Urinary bladder (tissue), 4 donors: Measurements from ENCODE around the gene ENTPD8. TPM values are rescaled to one million over a fixed set of nuclear protein-coding genes. Genes with fewer than 3 reads are reported as not detected.
A peak's percentile ranks its signal among the peaks of the same experiment; 100 is the strongest.

Source experiments
- DNase-seq: peaks from one replicate; pipeline ENCODE4 v3.0.0-alpha.2; 2015; ENCODE audit errors: extremely low spot score
- H3K27ac ChIP-seq: one replicate; pipeline ENCODE4 v1.5.1; 2013; ENCODE audit warnings: low read depth, mild to moderate bottlenecking, moderate library complexity
- H3K36me3 ChIP-seq: one replicate; pipeline ENCODE4 v1.6.1; 2013; ENCODE audit warnings: mild to moderate bottlenecking, moderate library complexity; ENCODE audit not compliant: insufficient read depth
- H3K4me1 ChIP-seq: one replicate; pipeline ENCODE4 v1.6.1; 2013; ENCODE audit warnings: mild to moderate bottlenecking, moderate library complexity; ENCODE audit not compliant: insufficient read depth
- H3K4me3 ChIP-seq: one replicate; pipeline ENCODE4 v1.5.1; 2013; ENCODE audit warnings: low read depth, low read length
- WGBS: extraction: QIAGEN DNeasy Blood & Tissue Kit; methylation state at CpG from one replicate; pipeline ENCODE4 v1.1.7; 2013; 5-methylcytosine and 5-hydroxymethylcytosine counted together
- polyA plus RNA-seq: library from polyadenylated mRNA; stranded (reverse); fragments of 200-250 nt; gene quantifications from one replicate; pipeline ENCODE4 v1.2.3, GENCODE V29; 2013
- total RNA-seq: library from RNA; depleted of rRNA; stranded (reverse); fragments of >200 nt; gene quantifications from one replicate; pipeline ENCODE4 v1.2.3, GENCODE V29; 2014
- donor health status: healthy with polysubstance abuse.
- donor health status: healthy.

ENTPD8 gene
- total and polyA plus RNA-seq, 2 donors = 0.16 TPM; not detected in 1

- no peak overlapping the region for H3K4me3 ChIP-seq
- no peak overlapping the region for H3K27ac ChIP-seq
- H3K36me3 ChIP-seq = no peaks in the 10 kb centered on the region
- peaks cover 1% of the 10 kb centered on the region for H3K4me1 ChIP-seq
- 80% methylated on average over 27 of the region's 27 CpGs for WGBS
- no peak for DNase-seq
Measured at GRCh38 chr9:137430723-137431415, 10.3 kb downstream of the ENTPD8 start.

GRCh38 chr9:137429974-137430722 lies 11.0 kb downstream of the ENTPD8 start:
- WGBS = 57% methylated on average over 34 of the region's 34 CpGs
- Histone ChIP-seq H3K27ac (no peak overlapping the region), H3K4me1 (peaks cover 1% of the 10 kb centered on the region), H3K36me3 (no peaks in the 10 kb centered on the region), H3K4me3 (no peak overlapping the region)
- DNase-seq = no peak

- Histone ChIP-seq H3K4me1 (peaks cover 1% of the 10 kb centered on the region), H3K36me3 (no peaks in the 10 kb centered on the region), H3K27ac (no peak overlapping the region), H3K4me3 (no peak overlapping the region)
- DNase-seq = no peak
- WGBS = 90% methylated on average over 14 of the region's 14 CpGs
Measured at GRCh38 chr9:137429546-137429890, 11.6 kb downstream of the ENTPD8 start.

- no peak for DNase-seq
- H3K27ac ChIP-seq = no peak overlapping the region
- H3K4me3 ChIP-seq = no peak overlapping the region
- no peaks in the 10 kb centered on the region for H3K36me3 ChIP-seq
- 81% methylated on average over 27 of the region's 27 CpGs for WGBS
- peaks cover 1% of the 10 kb centered on the region for H3K4me1 ChIP-seq
Measured at GRCh38 chr9:137428841-137429545, 12.2 kb downstream of the ENTPD8 start.

GRCh38 chr9:137428311-137428630 lies 12.9 kb downstream of the ENTPD8 start:
- Histone ChIP-seq H3K4me3 (no peak overlapping the region), H3K4me1 (peaks cover 1% of the 10 kb centered on the region), H3K27ac (no peak overlapping the region), H3K36me3 (no peaks in the 10 kb centered on the region)
- 77% methylated on average over 6 of the region's 6 CpGs for WGBS
- no peak for DNase-seq

- Histone ChIP-seq H3K36me3 (no peaks in the 10 kb centered on the region), H3K4me1 (peaks cover 1% of the 10 kb centered on the region), H3K27ac (no peak overlapping the region), H3K4me3 (no peak overlapping the region)
- DNase-seq = no peak
- 80% methylated on average over 27 of the region's 27 CpGs for WGBS
Measured at GRCh38 chr9:137427454-137428310, 13.5 kb downstream of the ENTPD8 start.

- no peak for DNase-seq
- Histone ChIP-seq H3K36me3 (no peaks in the 10 kb centered on the region), H3K4me1 (peaks cover 1% of the 10 kb centered on the region), H3K4me3 (no peak overlapping the region), H3K27ac (no peak overlapping the region)
- WGBS = 83% methylated on average over 18 of the region's 18 CpGs
Measured at GRCh38 chr9:137426018-137426681, 15.0 kb downstream of the ENTPD8 start.

- 14% methylated on average over 77 of the region's 77 CpGs for WGBS
- no peak for DNase-seq
- Histone ChIP-seq H3K36me3 (no peaks in the 10 kb centered on the region), H3K27ac (peak overlapping the region; percentile 68), H3K4me3 (peak overlapping the region; percentile 97), H3K4me1 (no peaks in the 10 kb centered on the region)
Measured at GRCh38 chr9:137423514-137424291, 17.5 kb downstream of the ENTPD8 start.

- under 1% methylated on average over 111 of the region's 113 CpGs for WGBS
- no peaks in the 10 kb centered on the region for H3K4me1 ChIP-seq
- DNase-seq = peak; percentile 71
- H3K4me3 ChIP-seq = peak within 1 kb of the TSS; percentile 97
- peak within 1 kb of the TSS; percentile 80 for H3K27ac ChIP-seq
- no peaks in the 10 kb centered on the region for H3K36me3 ChIP-seq
Measured at GRCh38 chr9:137422604-137423513, 18.3 kb downstream of the ENTPD8 start, which contains the start of the genes EXD3 and NOXA1. EXD3 (minus strand) TSS chr9:137423162; CDS start chr9:137395357, 27,805 bp downstream. NOXA1 (plus strand) TSS chr9:137423393; CDS start chr9:137423530, 137 bp downstream.

- H3K27ac ChIP-seq = no peak overlapping the region
Measured at GRCh38 chr9:137421838-137422603, 19.1 kb downstream of the ENTPD8 start.

More at GRCh38 chr9:137421838-137422603, 19.1 kb downstream of the ENTPD8 start:
- no peaks in the 10 kb centered on the region for H3K4me1 ChIP-seq
- no peaks in the 10 kb centered on the region for H3K36me3 ChIP-seq
- DNase-seq = no peak
- H3K4me3 ChIP-seq = peak overlapping the region; percentile 97
- WGBS = 3% methylated on average over 11 of the region's 11 CpGs
